Measurements from ENCODE around the gene CCDC86.

The CCDC86 gene

DNA sequence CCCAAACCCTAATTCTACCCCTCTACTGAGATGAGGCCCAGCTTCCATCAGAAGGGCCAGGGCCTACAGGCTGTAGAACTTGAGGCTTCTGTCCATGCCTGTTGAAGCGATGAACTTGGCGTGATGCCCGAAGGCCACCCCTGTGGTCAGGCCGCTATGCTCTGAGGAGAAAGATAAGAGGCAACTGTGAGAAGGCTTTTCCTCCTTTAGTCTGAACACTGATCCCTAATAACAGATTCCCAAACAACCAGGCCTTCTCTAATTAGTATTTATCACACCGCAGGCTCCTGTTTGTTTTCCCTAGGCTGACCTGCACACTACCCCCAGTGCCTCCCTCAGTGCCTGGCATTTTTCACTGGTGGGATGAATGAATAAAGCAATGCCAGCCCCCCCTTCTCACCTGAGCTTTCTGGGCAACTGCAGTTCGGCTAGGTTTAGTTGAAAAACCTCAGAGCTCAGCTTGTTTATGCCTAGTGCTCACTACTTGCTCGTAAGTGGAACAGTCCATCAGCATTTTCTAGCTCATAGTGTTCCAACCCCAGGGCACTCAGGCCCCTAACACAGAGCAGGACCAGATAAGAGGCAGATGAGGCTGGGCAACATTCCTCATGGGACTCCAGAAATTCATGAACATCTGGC, 49.3 kb downstream of the CCDC86 start:
- DNase-seq (ENCODE audit: low read depth in 2 of 2), result no peak

DNA sequence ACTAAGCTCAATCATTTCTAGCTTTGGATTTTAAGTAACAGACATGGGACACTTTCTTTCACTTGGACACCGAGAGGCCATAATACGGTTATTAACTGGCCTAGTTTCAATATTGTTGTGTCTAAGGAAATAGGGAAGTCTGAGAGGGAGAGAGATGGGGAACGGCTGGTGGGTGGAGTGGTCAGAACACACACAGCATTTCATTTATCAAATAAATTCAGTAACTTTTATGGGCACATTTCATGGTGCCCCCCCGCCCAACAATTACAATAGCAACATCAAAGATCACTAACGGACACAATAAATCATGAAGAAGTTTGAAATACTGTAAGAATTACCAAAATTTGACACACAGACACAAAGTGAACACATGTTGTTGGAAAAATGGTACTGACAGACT, 53.8 kb downstream of the CCDC86 start:
- no peak for DNase-seq (ENCODE audit: low read depth in 2 of 2)

DNA sequence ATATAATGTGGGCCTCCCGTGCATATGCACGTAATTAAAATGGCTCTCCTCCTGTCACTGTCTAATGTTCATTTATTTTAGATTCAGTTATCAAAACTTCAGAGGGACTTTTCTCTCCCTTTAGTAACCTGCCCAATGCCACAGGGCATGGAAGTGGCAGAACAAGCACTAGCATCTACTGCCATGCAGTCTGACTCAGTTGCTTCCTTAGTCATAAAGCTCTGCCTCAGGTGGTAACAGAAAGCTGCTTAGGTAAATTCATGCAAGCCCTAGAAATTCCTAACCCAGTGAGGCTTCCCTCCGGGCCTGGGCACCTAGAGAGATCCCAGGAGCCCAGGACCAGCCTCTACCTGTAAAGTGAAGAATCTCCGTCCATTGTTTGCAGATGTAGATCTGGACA, 55.6 kb downstream of the CCDC86 start:
- no peak for DNase-seq (ENCODE audit: low read depth in 2 of 2)

DNA sequence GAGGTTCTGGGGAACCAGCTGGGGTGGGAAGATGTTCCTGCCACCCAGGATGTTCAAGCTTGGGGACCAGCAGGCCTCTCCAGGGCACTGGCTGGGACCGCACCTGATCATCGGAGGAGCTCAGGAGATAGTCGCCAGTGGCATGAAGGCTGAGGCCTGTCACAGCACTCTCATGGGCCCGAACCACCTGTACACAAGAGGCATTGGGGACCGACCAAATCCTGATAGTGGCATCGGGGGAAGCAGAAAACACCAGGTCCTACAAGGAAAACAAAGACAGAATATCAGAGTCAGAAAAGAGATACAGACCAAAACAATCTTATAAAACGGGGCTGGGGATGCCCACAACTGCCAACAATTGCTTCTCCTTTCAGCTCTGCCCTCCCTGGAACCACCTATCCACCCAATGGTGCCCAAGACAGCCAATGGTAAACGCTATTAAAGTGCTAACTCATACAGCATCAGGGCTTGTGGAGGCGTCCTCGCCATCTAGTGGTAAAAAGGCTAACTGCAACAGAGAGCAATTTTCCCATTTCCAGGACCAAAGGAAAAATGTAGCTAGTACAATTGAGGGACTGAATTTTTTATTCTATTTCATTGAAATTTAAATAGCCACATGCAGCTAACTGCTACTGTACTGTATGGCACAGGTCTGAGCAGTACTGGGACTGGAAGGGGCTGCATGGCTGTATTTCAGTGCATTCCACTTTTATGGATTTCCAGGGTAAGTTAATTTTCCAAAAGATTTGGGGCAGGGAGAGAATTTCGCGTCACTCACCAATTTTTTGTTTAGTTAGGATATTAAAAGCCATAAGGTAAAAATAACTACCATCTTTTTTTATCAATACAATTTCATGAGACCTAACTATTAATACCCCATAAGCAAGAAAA, 57.4 kb downstream of the CCDC86 start:
- no peak for DNase-seq (ENCODE audit: low read depth in 2 of 2)

DNA sequence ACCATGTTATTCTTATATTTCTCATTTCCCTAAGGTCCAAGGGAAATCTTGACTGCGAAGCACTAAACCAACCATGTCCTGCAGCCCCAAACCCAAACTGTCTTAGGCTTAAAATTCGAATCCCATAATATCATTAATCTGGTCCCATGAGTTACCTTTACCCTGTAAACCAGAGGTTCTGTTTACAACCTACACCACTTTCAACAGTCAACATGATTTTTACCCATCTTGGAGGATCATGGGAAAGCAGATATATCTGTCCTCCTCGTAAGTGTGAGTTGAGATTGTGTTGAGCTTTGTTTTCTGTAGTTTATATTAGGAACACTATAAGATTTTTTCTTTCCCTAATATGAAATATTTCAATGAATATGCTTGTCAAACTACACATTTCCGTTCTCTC, 58.1 kb downstream of the CCDC86 start:
- no peak for DNase-seq (ENCODE audit: low read depth in 2 of 2)
